Lung (tissue), 12 donors: Measurements from ENCODE around the gene RILP. TPM values are rescaled to one million over a fixed set of nuclear protein-coding genes. Genes with fewer than 3 reads are reported as not detected.
"Not testable (repeated sequence)": the region's sequence is repeated elsewhere in the genome, so short reads cannot be mapped to it uniquely, and the experiment has no call there.

Experiments used
- ATAC-seq: fragments of 200-7000 bp; cut with Tn5 transposase; one replicate; pipeline ENCODE4 v1.9.1; 2020; ENCODE audit warnings: moderate number of reproducible peaks; ENCODE audit not compliant: insufficient read depth, low FRiP score
- DNase-seq, 3 donors: peaks; one replicate each; pipeline ENCODE4 v3.0.0-alpha.2; 2013 to 2017
- H3K27ac ChIP-seq, 2 donors: one replicate each; pipeline ENCODE4 v1.5.1; 2013; ENCODE audit warnings: mild to moderate bottlenecking in 2 of 2, moderate library complexity in 2 of 2, control low read depth in 1 of 2, inconsistent platforms in 1 of 2, low read depth in 1 of 2, low read length in 1 of 2
- H3K27me3 ChIP-seq, 3 donors: one replicate each; pipeline ENCODE4 v1.5.1; 2013; ENCODE audit warnings: low read length in 2 of 3; ENCODE audit not compliant: control insufficient read depth in 3 of 3, insufficient read depth in 3 of 3
- H3K36me3 ChIP-seq, 4 donors: one replicate each; pipeline ENCODE4 v1.5.1; 2013; ENCODE audit warnings: low read length in 4 of 4, mild to moderate bottlenecking in 1 of 4, moderate library complexity in 1 of 4; ENCODE audit not compliant: control insufficient read depth in 4 of 4, insufficient read depth in 4 of 4
- H3K4me1 ChIP-seq, 5 donors: one replicate each; pipeline ENCODE4 v1.5.1; 2013; ENCODE audit warnings: low read length in 5 of 5, mild to moderate bottlenecking in 2 of 5, moderate library complexity in 1 of 5; ENCODE audit not compliant: control insufficient read depth in 5 of 5, insufficient read depth in 5 of 5
- H3K4me3 ChIP-seq: one replicate; pipeline ENCODE4 v1.5.1; 2013; ENCODE audit warnings: mild to moderate bottlenecking, control low read depth, moderate library complexity
- H3K9ac ChIP-seq, 2 donors: one replicate each; pipeline ENCODE4 v1.5.1; 2013; ENCODE audit warnings: low read length in 2 of 2, control low read depth in 1 of 2; ENCODE audit not compliant: insufficient read depth in 1 of 2
- H3K9me3 ChIP-seq, 4 donors: one replicate each; pipeline ENCODE4 v1.5.1; 2013; ENCODE audit warnings: low read length in 3 of 4, mild to moderate bottlenecking in 1 of 4, moderate library complexity in 1 of 4; ENCODE audit not compliant: control insufficient read depth in 4 of 4, insufficient read depth in 3 of 4
- CTCF ChIP-seq: IDR thresholded peaks from 2 replicates; pipeline ENCODE4 v1.5.1; 2012; ENCODE audit warnings: mild to moderate bottlenecking; ENCODE audit errors: control extremely low read depth, extremely low read depth
- WGBS, 2 donors: extraction: QIAGEN DNeasy Blood & Tissue Kit; methylation state at CpG; one replicate each; pipeline ENCODE4 v1.1.7; 2013; 5-methylcytosine and 5-hydroxymethylcytosine counted together
- polyA plus RNA-seq, 2 donors: library from polyadenylated mRNA; stranded (reverse); fragments of 200-250 nt; gene quantifications; one replicate each; pipeline ENCODE4 v1.2.1, GENCODE V29; 2013
- total RNA-seq, 2 donors: library from RNA; depleted of rRNA in 1 of 2; stranded (reverse); fragments of >200 nt in 1 of 2; gene quantifications; one replicate each; pipeline ENCODE4 v1.2.1, GENCODE V29; 2014 to 2021
- donor health status: control.
- donor health status: control.
- donor health status: Bipolar disorder and iron deficiency.
- donor health status: healthy.
- donor health status: DM: yes; HTN: yes; CAD: no.

RILP gene
- total and polyA plus RNA-seq, 4 donors: 23.1 to 46.3 (median 32.4) TPM

GRCh38 chr17:1653735-1654134 is 4.1 kb upstream of the RILP start:
- WGBS, 2 donors: 94 to 97% methylated on average over 14 of the region's 14 CpGs
- ATAC-seq: no peak
- no peak for TF ChIP-seq CTCF
- no peak overlapping the region for H3K4me3 ChIP-seq
- no peaks in the 10 kb centered on the region for H3K27me3 ChIP-seq
- H3K9ac ChIP-seq: no peak overlapping the region
- peaks cover 51 to 70% (median 66%) of the 10 kb centered on the region in 4 donors for H3K36me3 ChIP-seq
- DNase-seq: no peak
- peaks cover 0 to 5% (median 3%) of the 10 kb centered on the region in 5 donors for H3K4me1 ChIP-seq
- no peak overlapping the region for H3K27ac ChIP-seq
- no peaks in the 10 kb centered on the region for H3K9me3 ChIP-seq

- H3K36me3 ChIP-seq: peaks cover 42 to 61% (median 57%) of the 10 kb centered on the region in 4 donors
- 88 to 91% methylated on average over 7 of the region's 7 CpGs for WGBS, 2 donors
These were observed 3.1 kb upstream of the RILP start for GRCh38 chr17:1652794-1653193.

GRCh38 chr17:1651559-1651844 is 1.8 kb upstream of the RILP start:
- ATAC-seq: no peak
- Histone ChIP-seq H3K4me1 (peaks cover 3 to 19% (median 12%) of the 10 kb centered on the region in 5 donors), H3K27me3 (no peaks in the 10 kb centered on the region), H3K36me3 (peaks cover 39 to 56% (median 52%) of the 10 kb centered on the region in 4 donors), H3K4me3 (no peak overlapping the region), H3K9me3 (no peaks in the 10 kb centered on the region), H3K27ac (no peak overlapping the region), H3K9ac (no peak overlapping the region)
- TF ChIP-seq CTCF: no peak
- no peak for DNase-seq
- WGBS, 2 donors: 89 to 95% methylated on average over 4 of the region's 4 CpGs

More at GRCh38 chr17:1652794-1653193, 3.1 kb upstream of the RILP start:
- H3K27me3 ChIP-seq, H3K9me3 ChIP-seq, DNase-seq, H3K4me3 ChIP-seq, H3K27ac ChIP-seq, ATAC-seq, H3K9ac ChIP-seq: not testable (repeated sequence)
- H3K4me1 ChIP-seq: peaks cover 0 to 14% (median 4%) of the 10 kb centered on the region in 5 donors

GRCh38 chr17:1650731-1651558 is 1.3 kb upstream of the RILP start:
- H3K9ac ChIP-seq: no peak overlapping the region
- DNase-seq (no peak), ATAC-seq (no peak)
- H3K4me1 ChIP-seq: peaks cover 3 to 20% (median 15%) of the 10 kb centered on the region in 5 donors
- no peaks in the 10 kb centered on the region for H3K9me3 ChIP-seq
- no peaks in the 10 kb centered on the region for H3K27me3 ChIP-seq
- H3K4me3 ChIP-seq: no peak overlapping the region
- TF ChIP-seq CTCF: no peak
- H3K27ac ChIP-seq: peak overlapping the region; percentile 35 to 99
- WGBS, 2 donors: 77 to 79% methylated on average over 22 of the region's 22 CpGs
- H3K36me3 ChIP-seq: peaks cover 33 to 51% (median 47%) of the 10 kb centered on the region in 4 donors
